Measurements from ENCODE around the gene ENOX1. TPM values are rescaled to one million over a fixed set of nuclear protein-coding genes. Genes with fewer than 3 reads are reported as not detected.

The ENOX1 gene
- total RNA-seq, 2 donors from 2014 or later: 0.22 to 1.4 TPM

DNA sequence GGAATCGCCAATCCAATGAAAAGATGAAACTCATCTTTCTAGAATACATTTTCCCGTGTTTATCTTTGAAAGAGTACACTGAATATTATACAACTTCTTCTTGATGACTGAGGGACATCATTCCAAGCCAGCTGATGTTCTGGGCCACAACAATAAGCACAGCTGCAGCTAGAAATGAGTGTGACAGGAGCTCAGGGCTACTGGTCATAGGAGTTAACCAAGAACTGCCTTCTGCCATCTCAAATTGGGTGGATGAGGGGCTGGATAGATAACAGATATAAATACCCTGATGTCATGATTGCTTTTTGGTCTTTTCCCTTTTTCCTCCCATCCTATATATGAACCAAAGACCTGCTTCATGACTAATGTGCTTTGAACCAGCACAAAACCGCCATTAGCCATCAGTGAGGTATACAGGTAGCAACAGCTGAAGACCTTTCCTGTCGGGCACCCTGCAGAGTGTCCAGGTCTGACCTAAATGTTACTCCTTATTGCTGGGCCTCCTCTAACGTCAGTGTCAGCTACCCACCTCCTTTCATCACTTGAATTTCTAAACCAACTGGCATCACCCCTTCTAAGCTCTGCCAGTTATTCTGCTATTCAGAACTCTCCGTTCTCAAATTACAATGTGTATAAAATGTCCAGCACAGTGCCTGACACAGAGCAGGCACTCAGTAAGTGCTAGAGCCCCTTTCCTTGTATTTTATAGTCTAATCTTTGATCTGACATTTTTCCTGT lies 178.2 kb downstream of the ENOX1 start:
- no peaks in the 10 kb centered on the region for H3K9me3 ChIP-seq
- intact Hi-C loops (cut with DNase I): no loop called here
- H3K27me3 ChIP-seq: no peaks in the 10 kb centered on the region
- H3K27ac ChIP-seq: no peak overlapping the region
- TF ChIP-seq CTCF (IDR thresholded peaks at IDR 0.05): no peak
- DNase-seq: no peak
- H3K4me3 ChIP-seq: no peak overlapping the region
- H3K9ac ChIP-seq (ENCODE audit: low read depth in 2 of 2, low read length in 2 of 2): no peak overlapping the region
- no peaks in the 10 kb centered on the region for H3K4me1 ChIP-seq
- H3K36me3 ChIP-seq: no peaks in the 10 kb centered on the region

DNA sequence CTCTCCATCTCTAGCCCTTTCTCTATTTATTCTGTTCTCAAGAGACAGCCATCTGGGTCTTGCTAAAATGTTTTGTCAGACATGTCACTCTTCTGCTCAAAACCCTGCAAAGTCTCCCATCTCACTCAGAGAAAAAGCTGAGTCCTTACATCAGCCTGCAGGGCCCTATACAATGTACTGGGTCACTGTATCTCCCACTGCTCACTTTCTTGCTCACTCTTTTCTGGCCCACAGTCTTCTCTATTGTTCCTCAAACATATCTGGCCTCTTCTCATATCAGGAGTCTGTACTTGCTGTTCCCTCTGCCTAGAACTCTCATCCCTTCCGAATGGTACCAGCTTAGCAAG lies 189.2 kb downstream of the ENOX1 start:
- Histone ChIP-seq H3K36me3 (no peaks in the 10 kb centered on the region), H3K27me3 (no peaks in the 10 kb centered on the region), H3K9me3 (no peaks in the 10 kb centered on the region), H3K4me3 (no peak overlapping the region), H3K27ac (no peak overlapping the region), H3K4me1 (no peaks in the 10 kb centered on the region), H3K9ac (ENCODE audit: low read depth in 2 of 2, low read length in 2 of 2) (no peak overlapping the region)
- intact Hi-C loops (cut with DNase I): no loop called here
- DNase-seq: no peak
- TF ChIP-seq CTCF (IDR thresholded peaks at IDR 0.05): no peak

- intact Hi-C loops (cut with DNase I): no loop called here
- Histone ChIP-seq H3K27me3 (no peaks in the 10 kb centered on the region), H3K9me3 (no peaks in the 10 kb centered on the region), H3K36me3 (no peaks in the 10 kb centered on the region), H3K9ac (ENCODE audit: low read depth in 2 of 2, low read length in 2 of 2) (no peak overlapping the region), H3K4me3 (no peak overlapping the region), H3K4me1 (no peaks in the 10 kb centered on the region), H3K27ac (no peak overlapping the region)
- no peak for DNase-seq
- no peak for TF ChIP-seq CTCF (IDR thresholded peaks at IDR 0.05)
These were observed 189.7 kb downstream of the ENOX1 start for GRCh38 chr13:43596924-43597598.

DNA sequence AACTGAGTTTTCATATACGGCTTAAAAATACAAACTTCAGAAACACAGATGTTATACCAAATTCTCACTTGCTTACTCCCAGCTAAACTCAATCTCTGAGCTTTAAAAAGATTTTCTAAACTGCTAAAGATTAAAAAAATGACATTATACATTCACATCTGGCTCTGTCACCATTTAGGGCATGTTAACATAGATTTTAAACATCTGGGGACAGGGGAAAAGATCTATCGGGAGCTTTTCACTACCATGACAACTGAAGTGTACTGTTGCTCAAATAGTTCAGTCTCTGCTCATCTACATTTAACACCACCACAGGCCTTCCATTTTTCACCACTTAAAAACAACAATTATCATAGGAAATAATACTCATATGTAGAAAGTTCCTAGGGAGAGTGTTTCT lies 190.8 kb downstream of the ENOX1 start:
- no peaks in the 10 kb centered on the region for H3K9me3 ChIP-seq
- no peak overlapping the region for H3K4me3 ChIP-seq
- H3K9ac ChIP-seq (ENCODE audit: low read depth in 2 of 2, low read length in 2 of 2): no peak overlapping the region
- intact Hi-C loops (cut with DNase I): no loop called here
- no peaks in the 10 kb centered on the region for H3K4me1 ChIP-seq
- no peak overlapping the region for H3K27ac ChIP-seq
- TF ChIP-seq CTCF (IDR thresholded peaks at IDR 0.05): no peak
- no peak for DNase-seq
- no peaks in the 10 kb centered on the region for H3K36me3 ChIP-seq
- H3K27me3 ChIP-seq: no peaks in the 10 kb centered on the region

DNA sequence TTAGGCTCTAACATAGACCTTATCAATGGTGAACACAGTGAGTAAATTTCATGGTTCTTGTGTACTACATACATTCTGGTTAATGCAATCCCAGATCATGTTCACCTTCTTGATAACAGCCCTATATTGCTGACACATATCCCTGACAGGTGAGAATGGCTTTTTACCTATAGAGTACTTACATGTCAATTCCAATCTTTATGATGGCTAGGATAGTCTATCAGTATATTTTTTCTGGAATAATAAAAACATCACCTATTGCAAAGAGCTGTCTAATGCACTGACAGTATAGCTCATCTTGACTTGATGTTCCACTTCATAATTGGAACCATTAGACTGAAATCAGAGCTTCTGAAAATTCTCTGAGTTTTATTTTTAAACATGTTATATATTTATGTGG lies 199.4 kb downstream of the ENOX1 start:
- Histone ChIP-seq H3K9ac (ENCODE audit: low read depth in 2 of 2, low read length in 2 of 2) (no peak overlapping the region), H3K9me3 (no peaks in the 10 kb centered on the region), H3K36me3 (no peaks in the 10 kb centered on the region), H3K4me3 (no peak overlapping the region), H3K27me3 (no peaks in the 10 kb centered on the region), H3K27ac (no peak overlapping the region), H3K4me1 (no peaks in the 10 kb centered on the region)
- intact Hi-C loops (cut with DNase I): no loop called here
- TF ChIP-seq CTCF (IDR thresholded peaks at IDR 0.05): no peak
- no peak for DNase-seq

Data from colonic mucosa (tissue), 4 donors.